Measurements from ENCODE around the gene ZNF750.

Gene ZNF750

GRCh38 chr17:82813299-82814051 is 26.3 kb downstream of the ZNF750 start:
- DNase-seq (ENCODE audit: low read depth), result no peak
- no peak overlapping the region for H3K4me3 ChIP-seq (ENCODE audit: low read depth, low read length)
- TF ChIP-seq CTCF (IDR thresholded peaks at IDR 0.05; ENCODE audit: control insufficient read depth, extremely low read depth, insufficient read depth), result no peak

DNA sequence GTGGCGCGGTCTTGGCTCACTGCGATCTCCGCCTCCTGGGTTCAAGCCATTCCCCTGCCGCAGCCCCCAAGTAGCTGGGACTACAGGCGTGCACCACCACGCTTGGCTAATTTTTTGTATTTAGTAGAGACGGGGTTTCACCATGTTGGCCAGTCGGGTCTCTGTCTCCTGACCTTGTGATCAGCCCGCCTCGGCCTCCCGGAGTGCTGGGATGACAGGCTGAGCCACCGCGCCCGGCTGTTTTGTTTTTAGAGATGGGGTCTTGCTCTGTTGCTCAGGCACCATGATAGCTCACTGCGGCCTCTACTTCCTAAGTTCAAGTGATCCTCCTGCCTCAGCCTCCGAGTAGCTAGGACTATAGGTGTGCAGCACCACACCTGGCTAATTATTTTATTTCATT is 27.2 kb downstream of the ZNF750 start:
- H3K4me3 ChIP-seq (ENCODE audit: low read depth, low read length), result no peak overlapping the region
- DNase-seq (ENCODE audit: low read depth), result no peak
- TF ChIP-seq CTCF (IDR thresholded peaks at IDR 0.05; ENCODE audit: control insufficient read depth, extremely low read depth, insufficient read depth), result no peak

DNA sequence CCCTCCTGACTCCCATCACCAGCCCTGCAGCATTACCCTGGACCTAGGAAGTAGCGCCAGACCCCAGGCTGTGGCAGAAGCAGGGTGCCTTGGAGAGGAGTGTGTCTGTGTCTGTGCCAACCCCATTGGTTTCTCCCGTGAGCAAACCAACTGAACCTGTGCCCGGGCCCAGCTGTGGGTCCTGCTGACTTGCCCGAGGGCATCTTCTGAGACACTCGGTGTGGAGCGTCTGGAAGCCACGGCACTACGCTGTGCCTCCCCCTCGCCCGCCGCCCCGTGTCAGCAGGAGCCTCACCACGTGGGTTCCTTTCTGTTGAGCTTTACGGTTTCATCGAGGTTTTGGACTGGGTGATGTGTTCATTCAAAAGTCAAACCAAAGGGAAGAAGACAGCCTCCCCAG is 27.8 kb downstream of the ZNF750 start:
- no peak for DNase-seq (ENCODE audit: low read depth)
- TF ChIP-seq CTCF (IDR thresholded peaks at IDR 0.05; ENCODE audit: control insufficient read depth, extremely low read depth, insufficient read depth), result no peak
- H3K4me3 ChIP-seq (ENCODE audit: low read depth, low read length), result no peak overlapping the region

- no peak overlapping the region for H3K4me3 ChIP-seq (ENCODE audit: low read depth, low read length)
- no peak for TF ChIP-seq CTCF (IDR thresholded peaks at IDR 0.05; ENCODE audit: control insufficient read depth, extremely low read depth, insufficient read depth)
- no peak for DNase-seq (ENCODE audit: low read depth)
Observed at GRCh38 chr17:82810644-82811430, 29.0 kb downstream of the ZNF750 start.

DNA sequence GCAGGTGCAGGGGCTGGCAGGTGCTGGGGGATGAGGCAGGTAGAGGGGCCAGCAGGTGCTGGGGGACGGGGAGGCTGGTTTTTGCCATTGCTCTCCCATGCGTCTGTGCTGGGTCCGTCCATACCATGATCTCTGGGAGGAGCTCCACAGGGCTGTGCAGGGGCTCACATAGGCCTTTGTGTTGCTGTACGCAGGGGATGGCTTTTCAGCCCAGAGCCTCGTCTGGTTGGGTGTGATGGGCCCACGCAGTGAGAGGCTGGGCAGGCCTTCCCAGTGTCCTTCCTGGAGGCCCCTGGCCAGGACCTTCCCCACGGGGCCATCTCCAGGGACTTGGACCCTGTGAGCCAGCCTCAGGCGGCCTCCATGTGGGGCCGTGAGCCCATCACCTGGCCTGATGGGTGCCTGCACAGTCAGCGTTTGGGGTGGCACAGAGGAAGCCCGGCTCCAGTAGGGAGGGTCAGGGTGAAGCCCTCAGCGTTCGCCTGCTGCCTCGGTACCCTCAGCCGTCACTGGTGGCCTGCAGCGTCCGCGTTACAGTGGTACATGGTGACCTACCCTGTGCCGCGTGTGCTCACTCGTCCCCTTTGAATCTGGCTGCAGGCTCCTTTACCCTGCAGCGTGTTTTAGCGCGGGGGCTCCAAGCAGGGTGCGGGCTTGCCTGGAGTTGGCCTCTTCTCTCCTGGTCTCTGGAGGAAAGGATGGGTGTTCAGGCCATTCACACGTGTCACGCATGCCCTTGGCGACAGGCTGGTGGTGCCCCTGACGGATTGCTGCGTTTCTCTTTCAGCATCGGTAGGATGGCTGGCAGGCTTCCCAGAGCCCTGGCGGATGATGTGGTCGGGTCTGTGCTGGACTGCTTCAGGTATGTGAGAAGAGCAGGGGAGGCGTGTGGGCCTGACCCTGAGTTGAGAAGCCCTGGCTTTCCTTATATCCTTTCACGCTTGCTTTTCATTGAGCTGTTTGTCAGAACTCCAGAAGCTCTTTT is 30.6 kb downstream of the ZNF750 start:
- H3K4me3 ChIP-seq (ENCODE audit: low read depth, low read length), result no peak overlapping the region
- DNase-seq (ENCODE audit: low read depth), result no peak
- no peak for TF ChIP-seq CTCF (IDR thresholded peaks at IDR 0.05; ENCODE audit: control insufficient read depth, extremely low read depth, insufficient read depth)

DNA sequence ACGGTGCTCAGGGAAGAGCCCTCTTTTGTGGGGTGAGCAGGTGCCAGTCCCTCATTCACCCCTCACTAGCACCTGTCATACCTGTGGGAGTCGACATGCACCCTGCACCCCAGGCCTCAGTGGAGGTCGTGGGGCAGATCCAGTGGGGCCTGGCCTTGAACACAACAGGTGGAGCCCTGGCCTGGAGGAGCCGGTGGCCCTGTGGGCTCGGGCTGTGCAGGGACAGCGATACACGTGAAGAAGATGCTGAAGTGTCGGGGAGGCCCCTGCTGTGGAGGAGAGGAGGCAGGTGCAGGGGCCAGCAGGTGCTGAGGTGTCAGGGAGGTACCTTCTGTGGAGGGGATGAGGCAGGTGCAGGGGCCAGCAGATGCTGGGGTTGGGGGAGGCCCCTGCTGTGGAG is 31.8 kb downstream of the ZNF750 start:
- no peak for TF ChIP-seq CTCF (IDR thresholded peaks at IDR 0.05; ENCODE audit: control insufficient read depth, extremely low read depth, insufficient read depth)
- DNase-seq (ENCODE audit: low read depth), result no peak

More for the DNA sequence above, 31.8 kb downstream of the ZNF750 start:
- no peak overlapping the region for H3K4me3 ChIP-seq (ENCODE audit: low read depth, low read length)

Data from LNCaP clone FGC (cell line).